ENCODE results near the gene RMND5A.
"Not testable (repeated sequence)": the region's sequence is repeated elsewhere in the genome, so short reads cannot be mapped to it uniquely, and the experiment has no call there.

The RMND5A gene

DNA sequence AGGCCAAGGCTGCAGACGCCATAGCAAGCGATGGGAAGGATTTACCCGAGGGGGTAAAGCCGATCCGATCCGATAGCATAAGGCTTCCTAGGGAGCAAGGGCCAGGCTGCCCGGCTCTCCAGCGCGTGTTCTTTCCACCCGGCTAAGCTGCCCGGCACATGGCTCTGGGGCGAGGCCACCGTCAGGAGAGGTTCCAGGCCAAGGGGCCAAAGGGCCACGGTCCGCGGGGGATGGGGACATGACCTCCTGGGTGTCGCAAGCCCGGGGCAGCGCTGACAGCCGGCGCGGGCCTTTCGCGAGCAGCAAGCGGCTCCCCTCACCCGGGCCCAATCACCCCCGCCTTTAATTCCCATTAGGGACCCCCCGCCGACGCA is 841 bp upstream of the RMND5A start:
- DNase-seq: not testable (repeated sequence)

DNA sequence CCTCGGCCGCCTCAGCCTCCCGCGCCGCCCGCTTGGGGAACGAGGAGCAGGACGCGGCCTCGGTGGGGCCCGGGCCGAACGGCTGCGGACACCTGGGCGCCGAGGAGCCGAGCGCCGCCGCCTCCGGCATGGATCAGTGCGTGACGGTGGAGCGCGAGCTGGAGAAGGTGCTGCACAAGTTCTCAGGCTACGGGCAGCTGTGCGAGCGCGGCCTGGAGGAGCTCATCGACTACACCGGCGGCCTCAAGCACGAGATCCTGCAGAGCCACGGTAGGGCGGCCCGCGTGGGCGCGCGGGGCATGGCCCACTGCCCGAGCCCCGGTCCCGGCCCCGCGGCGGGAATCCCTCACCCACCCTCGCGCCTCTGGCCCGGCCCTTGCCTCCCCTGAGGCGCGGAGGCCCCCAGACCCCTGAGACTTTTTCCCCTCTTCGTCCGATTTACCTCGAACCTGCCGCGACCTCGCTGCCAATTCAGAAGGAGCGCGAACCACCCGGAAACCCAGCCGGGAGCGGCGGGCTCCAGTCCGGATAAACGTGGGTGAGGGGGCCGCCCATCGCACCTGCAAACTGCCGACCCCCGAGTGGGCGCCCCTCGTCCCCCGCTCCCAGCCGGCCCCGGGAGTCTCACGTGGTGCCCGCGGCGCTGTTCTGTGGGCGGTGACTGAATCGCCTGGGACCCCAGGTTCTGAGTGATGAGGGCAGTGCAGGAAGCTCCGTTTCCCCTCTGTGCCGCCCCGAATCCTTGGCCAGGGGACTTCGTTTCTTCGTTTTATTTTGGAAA is 639 bp downstream of the RMND5A start:
- not testable (repeated sequence) for DNase-seq

DNA sequence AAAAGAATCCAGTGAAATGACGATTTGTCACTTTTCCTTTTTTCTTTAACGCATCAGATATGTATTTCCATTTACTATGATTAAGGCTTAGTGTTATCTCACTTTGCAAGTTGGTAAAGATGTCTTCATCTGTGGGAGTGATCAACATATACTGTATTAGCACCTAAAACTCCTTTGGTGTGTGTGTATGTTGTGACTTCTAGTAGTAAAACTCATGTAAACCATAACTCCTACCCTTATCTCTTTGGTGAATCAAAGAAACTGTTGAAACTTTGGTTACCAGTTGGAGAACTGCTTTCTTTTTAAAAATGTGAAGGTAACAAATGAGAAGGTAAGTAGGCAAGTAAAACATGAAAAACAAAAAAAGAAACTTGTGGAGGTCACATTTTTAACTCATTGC is 5.6 kb downstream of the RMND5A start:
- not testable (repeated sequence) for DNase-seq

DNA sequence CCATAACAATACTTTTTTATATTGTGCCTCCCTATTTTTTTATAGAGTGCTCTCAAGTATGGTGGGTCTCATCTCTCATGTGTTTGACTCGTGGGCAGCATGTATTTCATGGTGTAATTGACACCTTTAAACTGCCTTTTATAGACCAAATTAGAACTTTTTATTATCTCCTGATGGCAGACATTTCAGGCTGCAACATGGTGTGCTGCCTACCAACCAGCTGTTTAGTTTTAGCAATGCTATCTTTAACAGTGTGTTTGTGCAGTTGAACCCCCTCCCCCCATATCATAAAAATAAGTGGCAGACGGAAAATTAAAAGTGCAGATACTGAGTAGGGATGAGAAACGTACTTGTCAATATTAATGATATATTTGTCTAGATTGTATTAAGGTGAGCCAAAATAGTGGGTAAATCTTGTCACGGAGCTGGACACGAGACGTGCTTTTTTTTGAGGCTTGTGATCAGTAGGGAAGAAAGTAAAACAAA is 12.0 kb downstream of the RMND5A start:
- DNase-seq: not testable (repeated sequence)

DNA sequence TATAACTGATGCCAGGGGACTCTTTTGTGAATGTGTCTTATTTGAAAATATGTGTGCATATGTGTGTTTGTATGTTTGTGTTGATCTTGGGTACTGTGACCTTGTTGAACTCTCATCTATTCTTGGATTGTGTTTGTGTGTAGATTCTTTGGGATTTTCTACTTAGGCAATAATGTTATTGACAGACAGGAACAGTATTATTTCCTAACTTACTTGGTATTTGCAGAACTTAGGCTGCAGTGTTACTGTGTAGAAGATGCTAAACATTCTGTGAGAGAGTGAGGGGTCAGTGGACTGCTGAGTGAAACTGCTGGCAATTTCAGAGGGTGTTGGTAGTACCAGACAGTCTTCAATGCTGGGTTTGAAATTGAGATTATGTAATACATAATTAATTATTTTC is 12.7 kb downstream of the RMND5A start:
- DNase-seq: not testable (repeated sequence)

DNA sequence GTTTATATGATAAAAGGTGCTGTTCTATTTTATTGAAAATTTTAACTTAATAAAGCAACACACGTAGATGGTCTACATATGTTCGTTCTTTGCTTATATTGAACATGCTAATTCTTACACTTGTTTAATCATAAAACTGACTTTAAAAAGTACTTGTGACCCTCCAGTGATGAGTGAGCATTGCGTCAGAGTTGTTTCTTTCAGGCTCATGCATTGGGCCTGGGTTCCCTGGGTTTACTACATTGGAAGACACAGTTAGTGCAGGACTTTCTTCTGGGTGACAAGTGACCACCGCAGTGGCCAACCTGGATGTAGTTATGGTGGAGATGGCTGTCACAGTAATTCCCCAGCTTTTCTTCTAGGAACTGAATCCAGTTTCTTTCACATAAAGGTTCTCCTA is 13.4 kb downstream of the RMND5A start:
- DNase-seq: not testable (repeated sequence)

DNA sequence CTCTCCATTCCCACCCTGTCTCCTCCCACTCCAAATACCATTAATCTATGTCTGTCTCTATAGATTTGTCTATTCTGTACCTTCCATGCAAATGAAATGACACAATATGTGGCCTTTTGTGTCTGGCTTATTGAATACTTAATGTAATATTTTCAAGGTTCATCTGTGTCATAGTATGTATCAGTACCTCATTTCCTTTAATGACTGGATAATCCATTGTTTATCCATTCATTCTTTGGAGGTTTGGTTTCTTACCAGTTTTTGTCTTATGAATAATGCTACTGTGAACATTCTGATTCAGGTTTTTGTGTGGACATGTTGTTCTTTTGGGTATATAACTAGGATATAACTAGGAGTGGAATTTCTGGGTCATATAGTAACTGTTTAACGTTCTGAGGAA is 14.8 kb downstream of the RMND5A start:
- not testable (repeated sequence) for DNase-seq

DNA sequence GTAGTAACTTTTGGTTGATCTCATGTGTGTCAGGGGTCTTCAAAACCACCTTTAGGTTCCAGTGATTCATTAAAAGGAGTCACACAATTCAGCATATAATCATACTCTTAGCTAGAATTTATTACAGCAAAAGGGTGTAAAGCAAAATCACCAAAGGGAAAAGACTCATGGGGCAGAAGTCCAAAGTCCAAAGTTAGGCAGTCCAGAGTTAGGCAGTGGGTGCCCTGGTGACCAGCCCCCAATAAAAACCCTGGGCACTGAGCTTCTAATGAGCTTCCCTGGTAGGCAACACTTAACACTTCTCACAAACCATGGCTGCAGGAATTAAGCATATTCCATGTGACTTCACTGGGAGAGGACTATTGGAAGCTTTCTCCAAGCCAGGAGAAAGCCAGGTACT is 19.4 kb downstream of the RMND5A start:
- not testable (repeated sequence) for DNase-seq

DNA sequence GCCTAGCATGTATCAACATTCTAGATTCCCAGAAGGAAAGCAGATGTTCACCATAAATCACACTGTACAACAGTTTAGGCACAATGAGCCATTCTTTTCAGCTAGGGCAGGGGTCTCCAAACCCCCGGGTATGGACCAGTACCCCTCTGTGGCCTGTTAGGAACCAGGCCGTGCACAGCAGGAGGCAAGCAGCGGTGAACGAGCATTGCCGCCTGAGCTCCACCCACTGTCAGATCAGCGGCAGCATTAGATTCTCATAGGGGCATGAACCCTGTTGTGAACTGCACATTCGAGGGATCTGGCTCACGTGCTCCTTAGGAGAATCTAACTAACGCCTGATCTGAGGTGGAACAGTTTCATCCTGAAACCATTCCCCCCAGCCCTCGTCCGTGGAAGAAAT is 19.8 kb downstream of the RMND5A start:
- DNase-seq: not testable (repeated sequence)

DNA sequence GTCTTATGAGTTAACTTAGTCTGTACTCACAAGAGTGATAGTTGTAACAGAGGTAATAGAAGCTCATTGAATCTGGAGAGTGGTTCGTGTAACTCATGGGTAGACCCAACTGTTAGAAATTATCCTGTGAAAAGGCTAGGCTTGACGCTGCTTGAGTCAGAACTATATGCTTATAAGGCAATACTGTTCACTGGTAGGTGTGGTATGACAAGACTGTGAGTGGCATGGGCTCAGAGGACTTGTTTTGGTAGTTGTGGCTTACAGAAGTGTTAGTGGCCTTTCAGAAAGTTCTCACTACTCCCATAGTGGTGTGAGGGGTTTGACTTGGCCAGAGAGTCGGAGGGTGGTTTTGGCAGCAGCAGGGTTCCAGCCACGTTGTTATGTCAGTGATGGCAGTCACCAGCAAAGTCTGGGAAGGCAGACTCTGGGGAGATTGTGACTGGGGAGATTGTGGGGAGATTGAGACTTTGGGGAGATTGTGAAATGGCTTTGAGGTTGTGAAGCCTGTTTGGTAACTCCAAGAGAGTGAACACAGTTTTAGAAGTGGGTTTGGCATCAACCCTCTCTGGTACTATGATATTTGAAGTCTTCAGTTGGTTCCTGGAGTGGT is 21.9 kb downstream of the RMND5A start:
- not testable (repeated sequence) for DNase-seq

DNA sequence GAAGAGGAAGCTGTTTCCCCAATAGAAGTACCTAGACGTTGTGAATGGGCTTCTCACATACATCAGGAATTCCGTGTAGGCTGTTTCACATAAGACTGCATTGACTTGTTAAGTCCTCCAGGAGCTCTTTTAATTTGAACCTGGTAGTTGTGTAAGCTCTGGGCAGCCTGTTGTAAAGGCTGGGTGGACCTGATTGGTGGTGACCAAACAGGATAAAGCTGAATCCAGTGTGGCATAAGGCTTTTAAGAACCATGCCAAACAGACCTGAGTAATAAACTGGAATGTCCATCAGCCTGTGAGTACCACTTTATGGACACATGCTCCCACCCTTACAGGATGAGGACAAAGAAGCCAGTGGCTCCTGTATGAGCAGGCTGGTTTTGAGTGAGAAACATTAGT is 24.1 kb downstream of the RMND5A start:
- no peak for DNase-seq

DNA sequence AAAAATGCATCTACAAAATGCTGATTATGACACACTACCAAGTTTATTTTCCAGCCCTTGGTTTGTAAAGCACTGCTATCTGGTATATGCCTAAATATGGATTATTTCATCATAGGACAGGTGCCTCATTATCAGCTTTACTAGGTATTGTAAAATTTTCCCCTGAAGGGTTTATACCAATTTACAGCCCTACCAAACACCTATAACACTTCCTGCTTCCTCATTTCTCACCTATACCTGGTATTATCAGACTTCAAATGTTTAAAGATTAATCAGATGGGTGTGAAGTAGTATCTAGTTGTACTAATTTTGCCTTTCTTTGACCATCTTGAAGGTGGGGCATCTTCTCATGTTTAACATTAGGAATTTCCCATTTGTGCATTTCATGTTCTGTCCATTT is 26.8 kb downstream of the RMND5A start:
- DNase-seq: no peak

DNA sequence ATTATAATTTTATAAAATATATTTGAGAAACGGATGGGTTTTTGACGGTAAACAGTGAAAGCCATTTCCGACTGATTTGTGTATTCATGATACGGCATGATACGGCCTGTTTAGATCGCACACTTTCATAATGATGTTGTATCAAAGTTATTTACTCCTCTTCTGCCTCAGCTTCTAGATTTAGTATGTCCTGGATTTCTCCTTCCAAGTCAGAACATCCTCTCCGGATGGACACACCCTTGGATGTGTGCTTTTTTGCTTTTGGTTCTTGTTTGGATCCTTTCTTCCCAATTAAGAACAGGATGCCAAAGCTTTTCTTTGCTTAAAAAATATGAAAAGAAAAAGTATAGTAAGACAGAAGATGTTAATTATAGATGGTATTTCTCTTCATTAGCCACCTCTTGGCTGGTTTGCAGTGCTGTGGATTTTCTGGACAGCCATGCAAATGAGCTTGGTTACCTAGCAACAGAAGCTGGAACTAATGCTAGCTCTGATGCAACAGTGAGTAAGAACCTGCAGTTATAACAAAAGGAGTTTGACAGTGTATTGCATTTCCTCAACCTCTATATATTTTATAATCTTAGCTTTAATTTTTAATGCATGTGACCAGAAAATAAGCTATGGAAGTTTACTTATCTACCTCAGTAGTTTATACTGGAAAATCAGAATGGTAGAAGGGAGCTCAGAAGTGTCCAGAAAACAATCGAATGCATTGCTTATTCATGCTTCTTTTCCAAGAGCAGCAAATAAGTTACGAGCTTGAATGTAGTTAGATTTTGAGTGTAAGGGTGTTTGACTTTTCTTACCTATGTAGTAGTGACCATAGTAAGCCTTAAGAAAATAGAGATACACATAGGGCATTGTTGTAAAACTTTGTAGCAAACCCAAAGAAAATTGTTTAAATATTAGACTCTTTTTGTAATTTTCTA is 27.9 kb downstream of the RMND5A start:
- DNase-seq: peak in 1 of 2 experiments; percentile 39

DNA sequence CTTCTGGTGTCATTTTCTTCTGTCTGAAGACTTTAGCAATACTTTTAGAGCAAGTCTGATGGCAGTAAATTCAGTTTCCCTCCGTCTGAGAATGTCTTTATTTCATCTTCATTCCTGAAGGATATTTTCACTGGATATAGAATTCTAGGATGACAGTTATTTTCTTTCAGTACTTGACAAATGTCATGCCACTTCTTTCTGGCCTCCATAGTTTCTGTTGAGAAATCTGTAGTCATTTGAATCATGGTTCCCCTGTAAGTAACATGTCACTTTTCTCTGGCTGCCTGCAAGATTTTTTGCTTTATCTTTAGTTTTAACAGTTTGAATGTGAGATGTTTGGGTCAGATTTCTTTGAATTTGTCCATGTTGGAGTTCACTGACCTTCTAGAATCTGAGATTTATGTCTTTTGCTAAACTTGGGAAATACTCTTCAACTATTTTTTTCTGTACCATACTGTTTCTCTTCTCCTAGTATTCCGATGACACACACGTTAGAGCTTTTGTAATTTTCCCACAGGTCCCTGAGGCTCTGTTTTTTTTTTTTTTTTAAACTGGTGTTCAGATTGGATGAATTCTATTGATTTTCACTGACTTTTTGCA is 30.2 kb downstream of the RMND5A start:
- no peak for DNase-seq

DNA sequence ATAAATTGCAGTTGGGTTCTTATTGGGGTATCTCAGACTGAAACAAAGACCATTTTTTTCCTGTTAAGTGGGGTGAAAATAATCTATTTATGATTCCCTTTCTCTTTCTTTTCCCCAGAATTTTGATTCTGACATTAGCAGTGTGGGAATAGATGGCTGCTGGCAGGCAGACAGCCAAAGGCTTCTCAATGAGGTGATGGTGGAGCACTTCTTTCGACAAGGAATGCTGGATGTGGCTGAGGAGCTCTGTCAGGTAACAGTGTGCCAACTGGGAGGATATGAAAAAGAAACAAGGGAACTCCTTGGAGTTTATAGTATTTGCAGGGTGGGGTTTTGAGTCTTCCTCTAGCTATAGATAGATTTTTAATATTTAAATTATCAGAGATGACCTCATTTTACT is 31.7 kb downstream of the RMND5A start:
- no peak for DNase-seq

DNA sequence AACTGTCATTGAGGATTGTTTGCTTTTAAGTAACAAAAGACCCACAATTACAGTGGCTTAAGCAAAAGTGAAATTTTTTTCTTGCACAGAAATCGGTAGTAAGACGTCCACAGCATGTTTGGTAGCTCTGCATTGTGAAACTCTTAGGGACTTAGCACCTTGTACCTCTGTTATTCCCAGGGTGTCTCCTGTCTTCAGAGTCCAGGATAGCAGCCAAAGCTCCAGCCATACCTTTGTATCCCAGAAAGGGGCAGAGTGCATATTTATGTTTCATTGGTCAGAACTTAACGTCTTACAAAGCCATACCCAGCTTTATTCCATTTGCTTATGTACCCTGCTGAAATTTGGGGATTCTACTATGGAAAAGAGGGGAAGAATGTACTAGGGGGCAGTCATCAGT is 32.8 kb downstream of the RMND5A start:
- DNase-seq: no peak

DNA sequence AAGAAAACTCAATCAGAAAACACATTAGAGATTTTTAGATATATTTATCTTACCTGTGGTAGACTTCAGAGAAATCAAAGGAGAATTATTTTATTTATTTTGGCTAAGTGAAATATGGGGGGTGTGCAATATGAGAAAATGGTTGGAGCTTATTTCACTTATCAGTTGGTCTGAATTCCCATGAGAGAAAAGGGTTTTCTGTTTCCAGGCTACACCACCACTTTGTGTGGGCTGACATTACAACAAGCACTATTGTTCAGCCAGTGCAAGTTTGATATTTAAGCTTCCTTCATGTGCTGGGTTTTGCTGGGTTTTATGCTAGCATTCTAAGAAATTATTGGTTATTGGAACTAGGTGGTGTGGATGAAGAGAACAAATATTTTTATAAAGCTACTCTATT is 33.5 kb downstream of the RMND5A start:
- no peak for DNase-seq

DNA sequence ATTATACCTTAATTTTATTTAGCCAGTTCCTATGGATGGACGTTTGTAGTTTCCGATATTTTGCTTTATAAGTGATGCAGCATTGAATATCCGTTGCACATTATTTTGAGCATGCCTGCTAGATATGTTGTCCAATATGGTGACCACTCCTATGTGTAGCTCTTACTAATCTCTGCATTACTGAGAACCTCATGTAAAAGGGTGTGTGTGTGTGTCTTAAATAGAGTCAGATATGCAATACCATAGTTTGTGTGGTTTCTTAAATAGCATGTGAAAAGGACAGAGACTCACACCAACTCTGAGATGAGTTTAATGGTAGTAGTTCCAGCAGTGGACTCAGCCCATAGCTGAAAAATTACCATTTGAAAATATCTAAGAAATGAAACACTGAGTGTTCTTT is 38.3 kb downstream of the RMND5A start:
- DNase-seq: no peak

DNA sequence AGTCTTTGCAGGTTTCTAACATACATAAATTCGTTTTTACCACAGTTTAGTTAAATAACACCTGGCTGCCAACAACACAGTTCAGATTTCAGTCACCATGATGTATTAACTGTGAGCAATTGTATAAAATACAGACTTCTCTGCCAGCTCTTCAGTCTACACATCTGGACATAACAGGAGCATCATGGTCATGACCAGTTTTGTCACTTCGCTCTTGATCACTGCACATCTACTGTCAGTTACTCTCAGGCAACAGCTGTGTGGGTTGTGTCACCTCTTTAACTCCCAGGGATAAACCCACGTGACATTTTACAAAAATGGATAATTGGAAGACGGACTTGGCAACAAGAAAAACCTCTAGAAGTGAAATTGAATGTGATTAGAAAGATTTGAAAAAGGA is 40.3 kb downstream of the RMND5A start:
- DNase-seq: no peak

DNA sequence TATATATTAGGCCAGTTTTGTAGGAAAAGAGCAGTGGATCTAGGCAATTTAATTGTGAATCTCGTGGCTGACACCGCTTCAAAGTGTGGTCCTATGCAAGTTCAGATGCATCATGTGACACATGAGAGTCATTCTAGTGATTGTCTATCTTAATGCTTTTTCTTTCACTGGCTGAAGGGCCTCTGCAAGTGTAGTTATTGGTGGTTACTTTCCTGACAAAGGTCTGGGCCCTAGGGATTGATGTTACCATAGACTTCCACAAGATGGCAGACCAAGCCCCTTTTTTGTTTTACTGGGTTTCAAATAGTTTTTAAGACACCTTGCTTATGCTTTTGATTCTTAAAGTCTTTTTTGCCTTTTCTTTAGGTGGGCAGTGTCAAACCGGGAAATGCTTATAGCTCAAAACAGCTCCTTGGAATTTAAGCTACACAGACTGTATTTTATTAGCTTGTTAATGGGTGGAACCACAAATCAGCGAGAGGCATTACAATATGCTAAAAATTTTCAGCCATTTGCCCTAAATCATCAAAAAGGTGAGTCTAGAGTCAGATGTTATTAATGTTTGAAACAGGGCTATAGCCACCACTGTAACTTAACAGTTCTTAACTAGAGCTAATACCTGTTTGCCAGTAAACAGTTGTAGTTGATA is 44.7 kb downstream of the RMND5A start:
- DNase-seq: peak in 1 of 2 experiments; percentile 45

DNA sequence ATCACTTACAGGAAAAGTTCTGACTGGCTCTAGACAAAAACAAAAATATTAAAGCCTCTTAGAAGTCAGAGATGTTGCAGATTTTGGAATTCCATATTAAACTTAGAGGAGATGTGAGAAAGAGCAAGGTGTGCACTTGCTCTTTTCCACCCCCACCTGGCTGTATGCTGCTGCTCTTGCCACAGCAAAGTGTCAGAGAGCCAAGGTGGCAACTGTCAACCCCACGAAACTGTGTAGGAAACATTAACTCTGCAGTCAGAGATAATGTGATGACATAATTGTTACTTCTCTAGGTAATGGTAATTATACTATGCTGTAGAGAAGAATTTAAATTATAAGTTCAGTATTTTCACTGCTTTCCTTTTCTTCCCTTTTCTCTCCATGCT is 45.2 kb downstream of the RMND5A start:
- DNase-seq: no peak

DNA sequence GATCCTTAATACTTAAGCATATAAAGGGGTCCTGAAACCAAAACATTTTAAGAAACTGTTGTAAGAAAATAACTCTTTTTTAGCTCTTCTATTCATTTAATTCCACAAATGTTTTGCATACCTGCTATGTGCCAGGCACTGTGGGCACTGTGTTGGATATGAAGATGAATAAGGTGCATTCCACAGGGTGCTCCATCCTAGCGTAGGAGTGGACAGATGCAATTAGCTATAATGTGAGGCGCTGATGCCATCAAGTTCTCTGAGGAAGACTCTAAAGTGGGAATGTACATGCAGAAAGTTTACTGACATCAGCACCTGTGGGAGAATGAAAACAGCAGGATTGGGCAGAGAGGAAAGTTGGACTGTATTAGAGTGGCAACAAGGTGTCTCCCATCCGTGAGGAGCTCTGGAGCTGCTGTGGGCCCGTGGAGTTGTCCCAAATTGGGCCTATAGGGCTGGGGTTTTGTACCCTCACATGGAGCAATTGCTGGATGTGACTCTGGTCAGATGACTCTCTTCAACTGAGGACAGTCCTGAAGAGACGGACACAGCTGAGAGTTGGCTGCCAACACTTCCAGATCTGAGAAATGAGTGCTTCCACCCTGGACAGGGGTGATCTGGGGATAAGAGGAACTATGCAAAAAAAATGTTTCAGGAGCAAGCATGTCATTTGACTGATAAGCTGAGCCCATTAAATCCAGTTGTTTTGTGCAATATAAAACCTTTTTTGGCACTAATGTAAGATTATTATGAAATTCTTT is 48.3 kb downstream of the RMND5A start:
- DNase-seq: no peak

Measured in cerebellar nuclear complex (tissue), 1 donor.